HEK293 (cell line): ENCODE results near the gene SKI.
A peak's percentile ranks its signal among the peaks of the same experiment; 100 is the strongest.

Source experiments
- FEZF1 ChIP-seq: fragments of 450-650 bp; formaldehyde crosslinking; IDR thresholded peaks from 2 replicates; pipeline ENCODE4 v1.5.1; 2016; ENCODE audit warnings: missing biosample characterization, missing genetic modification characterization
- GLIS1 ChIP-seq: fragments of 450-650 bp; formaldehyde crosslinking; IDR thresholded peaks from 2 replicates; pipeline ENCODE4 v1.5.1; 2016; ENCODE audit warnings: missing biosample characterization, missing genetic modification characterization
- MEIS1 ChIP-seq: sonication (generic); formaldehyde crosslinking; IDR thresholded peaks from 2 replicates; pipeline ENCODE4 v1.8.1; 2022; ENCODE audit warnings: missing genetic modification reagents, mild to moderate bottlenecking, borderline replicate concordance
- PRDM10 ChIP-seq: fragments of 450-650 bp; formaldehyde crosslinking; IDR thresholded peaks from 2 replicates; pipeline ENCODE4 v1.5.1; 2016; ENCODE audit warnings: missing biosample characterization, missing genetic modification characterization
- SETDB1 ChIP-seq: IDR thresholded peaks from one replicate; pipeline ENCODE4 v1.6.1; 2017; ENCODE audit warnings: mild to moderate bottlenecking, low read length, moderate library complexity, mixed read lengths; ENCODE audit not compliant: insufficient read length
- ZBTB1 ChIP-seq: fragments of 450-650 bp; formaldehyde crosslinking; IDR thresholded peaks from 2 replicates; pipeline ENCODE4 v1.5.1; 2016; ENCODE audit warnings: missing biosample characterization, missing genetic modification characterization
- ZBTB48 ChIP-seq: fragments of 450-650 bp; formaldehyde crosslinking; IDR thresholded peaks from 2 replicates; pipeline ENCODE4 v1.5.1; 2016; ENCODE audit warnings: missing biosample characterization, missing genetic modification characterization
- ZFHX2 ChIP-seq: fragments of 450-650 bp; formaldehyde crosslinking; conservative IDR thresholded peaks from 2 replicates; pipeline ENCODE4 v1.5.1; 2016; ENCODE audit warnings: missing biosample characterization, missing genetic modification characterization
- ZFP37 ChIP-seq: fragments of 450-650 bp; formaldehyde crosslinking; IDR thresholded peaks from 2 replicates; pipeline ENCODE4 v1.5.1; 2016; ENCODE audit warnings: missing biosample characterization, missing genetic modification characterization
- ZNF132 ChIP-seq: fragments of 450-650 bp; formaldehyde crosslinking; IDR thresholded peaks from 2 replicates; pipeline ENCODE4 v1.5.1; 2017; ENCODE audit warnings: missing biosample characterization, missing genetic modification characterization, borderline replicate concordance
- ZNF16 ChIP-seq: fragments of 450-650 bp; formaldehyde crosslinking; IDR thresholded peaks from 2 replicates; pipeline ENCODE4 v1.5.1; 2016; ENCODE audit warnings: low read depth, missing biosample characterization, missing genetic modification characterization
- ZNF169 ChIP-seq: fragments of 450-650 bp; formaldehyde crosslinking; IDR thresholded peaks from 2 replicates; pipeline ENCODE4 v1.5.1; 2016; ENCODE audit warnings: missing biosample characterization, missing genetic modification characterization
- ZNF19 ChIP-seq: fragments of 450-650 bp; formaldehyde crosslinking; IDR thresholded peaks from 2 replicates; pipeline ENCODE4; 2016; ENCODE audit warnings: missing biosample characterization, missing genetic modification characterization, low read depth
- ZNF2 ChIP-seq: fragments of 450-650 bp; formaldehyde crosslinking; IDR thresholded peaks from 2 replicates; pipeline ENCODE4 v1.5.1; 2016; ENCODE audit warnings: missing biosample characterization, missing genetic modification characterization
- ZNF292 ChIP-seq: fragments of 450-650 bp; formaldehyde crosslinking; IDR thresholded peaks from 2 replicates; pipeline ENCODE4 v1.5.1; 2016; ENCODE audit warnings: low read depth, missing biosample characterization, missing genetic modification characterization, borderline replicate concordance
- ZNF366 ChIP-seq: fragments of 450-650 bp; formaldehyde crosslinking; conservative IDR thresholded peaks from 2 replicates; pipeline ENCODE4 v1.5.1; 2016; ENCODE audit warnings: missing biosample characterization, missing genetic modification characterization
- ZNF426 ChIP-seq: fragments of 450-650 bp; formaldehyde crosslinking; IDR thresholded peaks from 2 replicates; pipeline ENCODE4 v1.5.1; 2017; ENCODE audit warnings: missing biosample characterization, missing genetic modification characterization, mild to moderate bottlenecking, inconsistent platforms, moderate library complexity
- ZNF473 ChIP-seq: fragments of 450-650 bp; formaldehyde crosslinking; IDR thresholded peaks from 2 replicates; pipeline ENCODE4 v1.5.1; 2017; ENCODE audit warnings: missing biosample characterization, missing genetic modification characterization
- ZNF530 ChIP-seq: fragments of 450-650 bp; formaldehyde crosslinking; IDR thresholded peaks from 2 replicates; pipeline ENCODE4 v1.5.1; 2016; ENCODE audit warnings: low read depth, missing biosample characterization, missing genetic modification characterization
- ZNF548 ChIP-seq: fragments of 450-650 bp; formaldehyde crosslinking; IDR thresholded peaks from 2 replicates; pipeline ENCODE4 v1.5.1; 2016; ENCODE audit warnings: missing biosample characterization, missing genetic modification characterization
- ZNF549 ChIP-seq: fragments of 450-650 bp; IDR thresholded peaks from 2 replicates; pipeline ENCODE4 v1.5.1; 2018; ENCODE audit warnings: missing biosample characterization, missing genetic modification characterization, mild to moderate bottlenecking, inconsistent platforms, moderate library complexity
- ZNF555 ChIP-seq: fragments of 450-650 bp; formaldehyde crosslinking; conservative IDR thresholded peaks from 2 replicates; pipeline ENCODE4 v1.5.1; 2017; ENCODE audit warnings: missing biosample characterization, mild to moderate bottlenecking, missing genetic modification characterization, inconsistent platforms
- ZNF585B ChIP-seq: fragments of 450-650 bp; formaldehyde crosslinking; IDR thresholded peaks from 2 replicates; pipeline ENCODE4 v1.5.1; 2016; ENCODE audit warnings: missing biosample characterization, missing genetic modification characterization
- ZNF624 ChIP-seq: fragments of 450-650 bp; formaldehyde crosslinking; IDR thresholded peaks from 2 replicates; pipeline ENCODE4 v1.5.1; 2017; ENCODE audit warnings: missing biosample characterization, missing genetic modification characterization
- ZNF629 ChIP-seq: fragments of 450-650 bp; formaldehyde crosslinking; IDR thresholded peaks from 2 replicates; pipeline ENCODE4 v1.5.1; 2017; ENCODE audit warnings: missing biosample characterization, missing genetic modification characterization
- ZNF664 ChIP-seq: fragments of 450-650 bp; formaldehyde crosslinking; IDR thresholded peaks from 2 replicates; pipeline ENCODE4 v1.5.1; 2016; ENCODE audit warnings: missing biosample characterization, missing genetic modification characterization
- ZNF677 ChIP-seq: fragments of 450-650 bp; IDR thresholded peaks from 2 replicates; pipeline ENCODE4 v1.5.0; 2018; ENCODE audit warnings: missing biosample characterization, mild to moderate bottlenecking, missing genetic modification characterization, moderate library complexity
- ZNF785 ChIP-seq: fragments of 450-650 bp; formaldehyde crosslinking; IDR thresholded peaks from 2 replicates; pipeline ENCODE4 v1.5.1; 2016; ENCODE audit warnings: missing biosample characterization, missing genetic modification characterization
- ZNF791 ChIP-seq: fragments of 450-650 bp; formaldehyde crosslinking; IDR thresholded peaks from 2 replicates; pipeline ENCODE4 v1.5.1; 2016; ENCODE audit warnings: missing biosample characterization, missing genetic modification characterization
- TF ChIP-seq, protein P1 (sequence below): fragments of 450-650 bp; formaldehyde crosslinking; IDR thresholded peaks from 2 replicates; pipeline ENCODE4 v1.5.1; 2016; ENCODE audit warnings: missing biosample characterization, missing genetic modification characterization
- TF ChIP-seq, protein P2 (sequence below): fragments of 450-650 bp; formaldehyde crosslinking; IDR thresholded peaks from 2 replicates; pipeline ENCODE4 v1.5.1; 2017; ENCODE audit warnings: missing biosample characterization, missing genetic modification characterization
- TF ChIP-seq, protein P3 (sequence below): fragments of 450-650 bp; formaldehyde crosslinking; optimal IDR thresholded peaks from 2 replicates; pipeline ENCODE3; 2016; ENCODE audit warnings: missing biosample characterization, mild to moderate bottlenecking, missing genetic modification characterization
- TF ChIP-seq, protein P4 (sequence below): fragments of 450-650 bp; formaldehyde crosslinking; IDR thresholded peaks from 2 replicates; pipeline ENCODE4 v1.5.1; 2016; ENCODE audit warnings: missing biosample characterization, missing genetic modification characterization

Gene SKI

DNA sequence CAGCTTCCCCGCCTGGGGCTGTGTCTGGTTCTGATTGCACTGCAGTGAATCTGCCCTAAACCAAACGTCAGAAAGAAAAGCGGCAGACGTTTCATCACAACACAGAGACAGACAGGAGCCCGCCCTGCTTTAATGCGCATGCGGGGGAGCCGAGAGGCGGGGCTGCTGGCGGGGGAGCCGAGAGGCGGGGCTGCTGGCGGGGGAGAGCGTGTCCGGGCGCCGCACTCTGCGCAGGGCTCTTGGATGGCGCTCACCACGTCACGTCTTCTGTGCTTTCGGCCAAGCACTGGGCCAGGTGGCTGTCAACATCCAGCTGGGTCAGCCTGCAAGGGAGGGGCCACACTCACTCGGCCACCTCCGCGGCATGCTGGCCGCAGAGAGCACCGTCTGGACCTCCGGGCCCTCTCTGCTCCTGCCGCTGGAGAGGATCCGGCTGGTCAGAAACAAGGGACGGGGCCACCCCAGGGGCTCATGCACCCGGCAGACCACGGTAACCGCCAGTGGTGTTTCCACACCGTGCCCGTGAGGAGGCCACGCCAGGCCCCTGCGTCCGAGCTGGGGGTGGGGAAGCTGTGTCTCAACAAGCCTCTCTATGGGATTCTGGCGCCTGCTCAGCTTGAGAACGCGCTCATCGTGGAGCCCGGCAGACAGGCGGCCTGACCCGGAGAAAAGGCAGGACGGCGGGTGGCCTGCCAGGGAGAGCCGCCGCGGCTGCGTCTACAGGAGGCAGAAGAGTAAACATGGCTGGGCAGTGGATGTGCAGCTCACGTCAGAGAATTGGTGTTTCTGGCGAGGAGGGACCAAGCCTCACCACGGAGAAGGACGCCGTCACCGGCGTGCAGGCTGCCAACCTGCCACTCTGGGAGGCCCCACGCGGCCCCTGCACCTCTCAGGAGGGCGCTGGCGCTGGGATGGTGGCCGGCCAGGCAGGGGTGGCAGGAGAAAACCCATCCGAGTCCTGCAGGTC lies 38.4 kb upstream of the SKI start (continued):
- TF ChIP-seq ZNF548 (tag by site-specific recombination) (no peak), MEIS1 (CRISPR knock-in tag) (no peak), SETDB1 (no peak), ZNF555 (tag by site-specific recombination) (no peak), FEZF1 (no peak), GLIS1 (tag by site-specific recombination) (peak; percentile 43; the same call in 1 of the 2 replicates), ZNF473 (tag by site-specific recombination) (no peak), ZNF664 (tag by site-specific recombination) (no peak), ZNF132 (tag by site-specific recombination) (no peak), ZNF629 (tag by site-specific recombination) (peak; percentile 88), ZNF2 (tag by site-specific recombination) (no peak), PRDM10 (tag by site-specific recombination) (0 out of 2 replicates have a peak, but pooled peaks have one; percentile 25), ZNF624 (tag by site-specific recombination) (no peak), ZNF585B (tag by site-specific recombination) (no peak), ZNF366 (tag by site-specific recombination) (0 out of 2 replicates have a peak, but pooled peaks have one; percentile 24), ZNF292 (no peak), ZNF549 (tag by site-specific recombination) (no peak), ZNF785 (tag by site-specific recombination) (no peak), ZNF426 (tag by site-specific recombination) (no peak), ZFHX2 (tag by site-specific recombination) (0 out of 2 replicates have a peak, but pooled peaks have one; percentile 24), ZFP37 (no peak), ZNF16 (tag by site-specific recombination) (no peak), ZNF19 (tag by site-specific recombination) (no peak), ZBTB1 (tag by site-specific recombination) (no peak), ZBTB48 (tag by site-specific recombination) (no peak; the same call in 1 of the 2 replicates), ZNF530 (tag by site-specific recombination) (no peak), ZNF677 (tag by site-specific recombination) (no peak), ZNF791 (tag by site-specific recombination) (no peak), ZNF169 (no peak)
- TF ChIP-seq, protein P1, sequence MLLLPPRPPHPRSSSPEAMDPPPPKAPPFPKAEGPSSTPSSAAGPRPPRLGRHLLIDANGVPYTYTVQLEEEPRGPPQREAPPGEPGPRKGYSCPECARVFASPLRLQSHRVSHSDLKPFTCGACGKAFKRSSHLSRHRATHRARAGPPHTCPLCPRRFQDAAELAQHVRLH (tag by site-specific recombination): no peak
- TF ChIP-seq, protein P2, sequence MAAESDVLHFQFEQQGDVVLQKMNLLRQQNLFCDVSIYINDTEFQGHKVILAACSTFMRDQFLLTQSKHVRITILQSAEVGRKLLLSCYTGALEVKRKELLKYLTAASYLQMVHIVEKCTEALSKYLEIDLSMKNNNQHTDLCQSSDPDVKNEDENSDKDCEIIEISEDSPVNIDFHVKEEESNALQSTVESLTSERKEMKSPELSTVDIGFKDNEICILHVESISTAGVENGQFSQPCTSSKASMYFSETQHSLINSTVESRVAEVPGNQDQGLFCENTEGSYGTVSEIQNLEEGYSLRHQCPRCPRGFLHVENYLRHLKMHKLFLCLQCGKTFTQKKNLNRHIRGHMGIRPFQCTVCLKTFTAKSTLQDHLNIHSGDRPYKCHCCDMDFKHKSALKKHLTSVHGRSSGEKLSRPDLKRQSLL: peak; percentile 5; the same call in 1 of the 2 replicates
- TF ChIP-seq, protein P3, sequence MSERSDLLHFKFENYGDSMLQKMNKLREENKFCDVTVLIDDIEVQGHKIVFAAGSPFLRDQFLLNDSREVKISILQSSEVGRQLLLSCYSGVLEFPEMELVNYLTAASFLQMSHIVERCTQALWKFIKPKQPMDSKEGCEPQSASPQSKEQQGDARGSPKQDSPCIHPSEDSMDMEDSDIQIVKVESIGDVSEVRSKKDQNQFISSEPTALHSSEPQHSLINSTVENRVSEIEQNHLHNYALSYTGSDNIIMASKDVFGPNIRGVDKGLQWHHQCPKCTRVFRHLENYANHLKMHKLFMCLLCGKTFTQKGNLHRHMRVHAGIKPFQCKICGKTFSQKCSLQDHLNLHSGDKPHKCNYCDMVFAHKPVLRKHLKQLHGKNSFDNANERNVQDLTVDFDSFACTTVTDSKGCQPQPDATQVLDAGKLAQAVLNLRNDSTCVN (tag by site-specific recombination): peak; percentile 60
- TF ChIP-seq, protein P4, sequence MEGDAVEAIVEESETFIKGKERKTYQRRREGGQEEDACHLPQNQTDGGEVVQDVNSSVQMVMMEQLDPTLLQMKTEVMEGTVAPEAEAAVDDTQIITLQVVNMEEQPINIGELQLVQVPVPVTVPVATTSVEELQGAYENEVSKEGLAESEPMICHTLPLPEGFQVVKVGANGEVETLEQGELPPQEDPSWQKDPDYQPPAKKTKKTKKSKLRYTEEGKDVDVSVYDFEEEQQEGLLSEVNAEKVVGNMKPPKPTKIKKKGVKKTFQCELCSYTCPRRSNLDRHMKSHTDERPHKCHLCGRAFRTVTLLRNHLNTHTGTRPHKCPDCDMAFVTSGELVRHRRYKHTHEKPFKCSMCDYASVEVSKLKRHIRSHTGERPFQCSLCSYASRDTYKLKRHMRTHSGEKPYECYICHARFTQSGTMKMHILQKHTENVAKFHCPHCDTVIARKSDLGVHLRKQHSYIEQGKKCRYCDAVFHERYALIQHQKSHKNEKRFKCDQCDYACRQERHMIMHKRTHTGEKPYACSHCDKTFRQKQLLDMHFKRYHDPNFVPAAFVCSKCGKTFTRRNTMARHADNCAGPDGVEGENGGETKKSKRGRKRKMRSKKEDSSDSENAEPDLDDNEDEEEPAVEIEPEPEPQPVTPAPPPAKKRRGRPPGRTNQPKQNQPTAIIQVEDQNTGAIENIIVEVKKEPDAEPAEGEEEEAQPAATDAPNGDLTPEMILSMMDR: 0 out of 2 replicates have a peak, but pooled peaks have one; percentile 14
